Right lobe of liver (tissue), 4 donors: ENCODE data around the gene MARS2.

ENCODE experiments used
- CTCF ChIP-seq, 4 donors: fragments of 200-600 bp in 3 of 4; fragments of 450-650 bp in 1 of 4; IDR thresholded peaks; one replicate each; pipeline versions ENCODE4 v1.5.1 to v1.8.0; 2016 to 2022; ENCODE audit warnings: antibody characterized with exemption in 4 of 4, mild to moderate bottlenecking in 2 of 4
- POLR2A ChIP-seq: fragments of 450-650 bp; IDR thresholded peaks from one replicate; pipeline ENCODE4 v1.6.1; 2017; ENCODE audit warnings: antibody characterized with exemption, mild to moderate bottlenecking
- donor health status: DM: no; HTN: no; CAD: no.
- donor health status: DM: no; HTN: no; CAD: no.
- donor health status: DM: no; HTN: yes; CAD: no.

- no peak for TF ChIP-seq CTCF (IDR thresholded peaks at IDR 0.05)
- TF ChIP-seq POLR2A: no peak
These were observed 32.1 kb upstream of the MARS2 start for GRCh38 chr2:197673106-197673505.
